Liver (tissue), 9 donors: ENCODE data around the gene MIR17HG. TPM values are rescaled to one million over a fixed set of nuclear protein-coding genes. Genes with fewer than 3 reads are reported as not detected.

Experiments used
- DNase-seq: peaks from one replicate; pipeline ENCODE4 v3.0.0-alpha.2; 2017; ENCODE audit warnings: low spot score
- H3K27ac ChIP-seq, 2 donors: one replicate each; pipeline ENCODE4 v1.7.0; 2013; ENCODE audit warnings: inconsistent platforms in 2 of 2, low read length in 2 of 2, control low read depth in 1 of 2, low read depth in 1 of 2, mild to moderate bottlenecking in 1 of 2
- H3K27me3 ChIP-seq, 4 donors: one replicate each; pipeline versions ENCODE4 v1.6.1 to v1.7.0; 2013; ENCODE audit warnings: low read length in 3 of 4, inconsistent platforms in 1 of 4, mild to moderate bottlenecking in 1 of 4, moderate library complexity in 1 of 4; ENCODE audit not compliant: control insufficient read depth in 4 of 4, insufficient read depth in 4 of 4
- H3K36me3 ChIP-seq, 4 donors: one replicate each; pipeline versions ENCODE4 v1.6.1 to v1.7.0; 2013; ENCODE audit warnings: low read length in 3 of 4, mild to moderate bottlenecking in 3 of 4, low read depth in 1 of 4, moderate library complexity in 1 of 4; ENCODE audit not compliant: control insufficient read depth in 4 of 4, insufficient read depth in 3 of 4
- H3K4me1 ChIP-seq, 4 donors: one replicate each; pipeline versions ENCODE4 v1.6.1 to v1.7.0; 2013; ENCODE audit warnings: low read length in 3 of 4, mild to moderate bottlenecking in 3 of 4, moderate library complexity in 1 of 4; ENCODE audit not compliant: control insufficient read depth in 4 of 4, insufficient read depth in 4 of 4
- H3K4me3 ChIP-seq, 3 donors: one replicate each; pipeline versions ENCODE4 v1.6.1 to v1.7.0; 2013; ENCODE audit warnings: low read length in 3 of 3, control low read depth in 1 of 3, low read depth in 1 of 3, mild to moderate bottlenecking in 1 of 3
- H3K9ac ChIP-seq, 2 donors: one replicate each; pipeline ENCODE4 v1.7.0; 2013; ENCODE audit warnings: low read length in 2 of 2, mild to moderate bottlenecking in 2 of 2, moderate library complexity in 2 of 2, control low read depth in 1 of 2, low read depth in 1 of 2
- H3K9me3 ChIP-seq, 4 donors: one replicate each; pipeline versions ENCODE4 v1.6.1 to v1.7.0; 2013; ENCODE audit warnings: low read length in 3 of 4; ENCODE audit not compliant: control insufficient read depth in 4 of 4
- ATF3 ChIP-seq: IDR thresholded peaks from 2 replicates; pipeline ENCODE4 v1.6.1; 2016; ENCODE audit warnings: antibody characterized with exemption
- CTCF ChIP-seq: fragments of 150-350 bp; IDR thresholded peaks from 2 replicates; pipeline ENCODE4 v1.5.1; 2017; ENCODE audit warnings: improper control_type of control experiment, low read depth, low read length; ENCODE audit not compliant: missing input control
- EGR1 ChIP-seq, 2 donors: IDR thresholded peaks; 2 replicates each; pipeline ENCODE4 v1.6.1; 2016 to 2018; ENCODE audit warnings: antibody characterized with exemption in 2 of 2, low read depth in 2 of 2
- FOXA1 ChIP-seq: IDR thresholded peaks from 2 replicates; pipeline ENCODE4 v1.6.1; 2016; ENCODE audit warnings: antibody characterized with exemption
- FOXA2 ChIP-seq: IDR thresholded peaks from 2 replicates; pipeline ENCODE4 v1.6.1; 2016; ENCODE audit warnings: antibody characterized with exemption
- GABPA ChIP-seq, 2 donors: IDR thresholded peaks in 1 of 2; conservative IDR thresholded peaks in 1 of 2; 2 replicates each; pipeline ENCODE4 v1.6.1; 2016; ENCODE audit warnings: antibody characterized with exemption in 2 of 2, mild to moderate bottlenecking in 1 of 2, moderate library complexity in 1 of 2
- HNF4A ChIP-seq, 2 donors: conservative IDR thresholded peaks; 2 replicates each; pipeline ENCODE4 v1.6.1; 2016; ENCODE audit warnings: antibody characterized with exemption in 2 of 2, mild to moderate bottlenecking in 2 of 2
- HNF4G ChIP-seq: IDR thresholded peaks from 2 replicates; pipeline ENCODE4 v1.6.1; 2016; ENCODE audit warnings: antibody characterized with exemption
- JUND ChIP-seq, 2 donors: IDR thresholded peaks; 2 replicates each; pipeline ENCODE4 v1.6.1; 2016; ENCODE audit warnings: antibody characterized with exemption in 2 of 2
- MAX ChIP-seq: IDR thresholded peaks from 2 replicates; pipeline ENCODE4 v1.6.1; 2016; ENCODE audit warnings: antibody characterized with exemption
- NR2F2 ChIP-seq: IDR thresholded peaks from 2 replicates; pipeline ENCODE4 v1.6.1; 2016; ENCODE audit warnings: antibody characterized with exemption
- RAD21 ChIP-seq, 2 donors: IDR thresholded peaks; 2 replicates each; pipeline ENCODE4 v1.6.1; 2016; ENCODE audit warnings: antibody characterized with exemption in 2 of 2, mild to moderate bottlenecking in 2 of 2
- REST ChIP-seq: IDR thresholded peaks from 2 replicates; pipeline ENCODE4 v1.6.1; 2016; ENCODE audit warnings: antibody characterized with exemption, mild to moderate bottlenecking
- RXRA ChIP-seq, 2 donors: IDR thresholded peaks; 2 replicates each; pipeline ENCODE4 v1.6.1; 2017 to 2018; ENCODE audit warnings: antibody characterized with exemption in 2 of 2, mild to moderate bottlenecking in 1 of 2
- SP1 ChIP-seq: IDR thresholded peaks from 2 replicates; pipeline ENCODE4 v1.6.1; 2018; ENCODE audit warnings: antibody characterized with exemption, mild to moderate bottlenecking
- TAF1 ChIP-seq: conservative IDR thresholded peaks from 2 replicates; pipeline ENCODE4 v1.6.1; 2016; ENCODE audit warnings: antibody characterized with exemption, mild to moderate bottlenecking
- YY1 ChIP-seq: IDR thresholded peaks from 2 replicates; pipeline ENCODE4 v1.6.1; 2016; ENCODE audit warnings: antibody characterized with exemption, mild to moderate bottlenecking
- ZBTB33 ChIP-seq: IDR thresholded peaks from 2 replicates; pipeline ENCODE4 v1.6.1; 2016; ENCODE audit warnings: antibody characterized with exemption
- WGBS: extraction: QIAGEN DNeasy Blood & Tissue Kit; methylation state at CpG from one replicate; pipeline ENCODE4 v1.1.7; 2013; 5-methylcytosine and 5-hydroxymethylcytosine counted together
- polyA plus RNA-seq, 2 donors: library from polyadenylated mRNA; stranded (reverse) in 1 of 2; unstranded in 1 of 2; fragments of 200-250 nt in 1 of 2; fragments of >200 nt in 1 of 2; fragmentation: Nextera tagmentation in 1 of 2; extraction: Ambion mirVana in 1 of 2; gene quantifications; one replicate each; pipeline versions ENCODE4 v1.2.1 to v1.2.3, GENCODE V29; 2013 to 2015
- total RNA-seq, 2 donors: library from RNA; depleted of rRNA; stranded (reverse); fragments of >200 nt; gene quantifications; one replicate each; pipeline ENCODE4 v1.2.3, GENCODE V29; 2014
- donor health status: healthy.
- donor health status: healthy.
- donor health status: healthy.
- donor health status: healthy.
- donor health status: healthy.

MIR17HG gene
- total and polyA plus RNA-seq, 4 donors: 0.27 to 7.7 (median 4.4) TPM

- WGBS: 86% methylated on average over 2 of the region's 2 CpGs
- Histone ChIP-seq H3K27me3 (no peaks in the 10 kb centered on the region), H3K36me3 (no peaks in the 10 kb centered on the region), H3K9me3 (no peaks in the 10 kb centered on the region), H3K9ac (no peak overlapping the region), H3K4me3 (no peak overlapping the region), H3K4me1 (no peaks in the 10 kb centered on the region), H3K27ac (no peak overlapping the region)
- no peak for TF ChIP-seq NR2F2
- no peak for TF ChIP-seq SP1
- TF ChIP-seq JUND (IDR thresholded peaks at IDR 0.05): no peak
- TF ChIP-seq RAD21 (IDR thresholded peaks at IDR 0.05): no peak
- no peak for TF ChIP-seq HNF4A (conservative IDR thresholded peaks at IDR 0.05)
- TF ChIP-seq MAX: no peak
- TF ChIP-seq FOXA2: no peak
- no peak for TF ChIP-seq GABPA (IDR thresholded peaks at IDR 0.05 in 1 of 2, conservative IDR thresholded peaks at IDR 0.05 in 1 of 2)
- no peak for TF ChIP-seq YY1
- no peak for TF ChIP-seq REST
- TF ChIP-seq ATF3: no peak
- TF ChIP-seq FOXA1: no peak
- no peak for TF ChIP-seq RXRA (IDR thresholded peaks at IDR 0.05)
- no peak for TF ChIP-seq EGR1 (IDR thresholded peaks at IDR 0.05; ENCODE audit: low read depth in 2 of 2)
- TF ChIP-seq TAF1: no peak
- no peak for DNase-seq
Observed at GRCh38 chr13:91389186-91389585, 41.7 kb downstream of the MIR17HG start.

DNA sequence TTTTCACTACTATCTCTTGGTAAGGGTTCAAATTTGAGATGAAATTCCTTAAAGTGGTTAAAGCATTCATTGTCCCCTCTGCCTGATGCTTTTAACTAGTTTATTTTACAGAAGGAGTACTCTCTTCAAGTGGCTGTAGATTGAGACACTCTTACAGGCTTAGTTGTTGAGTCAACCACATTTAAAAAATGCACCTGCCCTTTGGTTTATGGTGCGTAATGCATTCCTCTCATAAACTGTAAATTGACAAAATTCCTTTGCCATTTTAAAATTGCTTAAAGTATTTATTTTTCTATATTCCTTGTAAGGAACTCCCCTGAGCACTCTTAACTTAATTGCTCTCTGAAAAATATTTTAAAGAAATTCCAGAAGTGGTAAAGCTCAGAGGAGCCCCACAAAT lies 50.1 kb downstream of the MIR17HG start:
- Histone ChIP-seq H3K9me3 (no peaks in the 10 kb centered on the region), H3K27ac (no peak overlapping the region)

More for the DNA sequence above, 50.1 kb downstream of the MIR17HG start:
- Histone ChIP-seq H3K4me1 (peaks cover 4 to 18% (median 15%) of the 10 kb centered on the region in 4 donors), H3K27me3 (peaks cover 0 to 21% (median 0%) of the 10 kb centered on the region in 4 donors), H3K9ac (no peak overlapping the region), H3K36me3 (no peaks in the 10 kb centered on the region), H3K4me3 (no peak overlapping the region)
- no peak for TF ChIP-seq EGR1 (IDR thresholded peaks at IDR 0.05; ENCODE audit: low read depth in 2 of 2)
- no peak for TF ChIP-seq JUND (IDR thresholded peaks at IDR 0.05)
- no peak for TF ChIP-seq NR2F2
- TF ChIP-seq GABPA (IDR thresholded peaks at IDR 0.05 in 1 of 2, conservative IDR thresholded peaks at IDR 0.05 in 1 of 2): no peak
- no peak for TF ChIP-seq HNF4A (conservative IDR thresholded peaks at IDR 0.05)
- TF ChIP-seq RAD21 (IDR thresholded peaks at IDR 0.05): no peak
- no peak for TF ChIP-seq TAF1
- TF ChIP-seq ZBTB33: no peak
- TF ChIP-seq HNF4G: no peak
- no peak for TF ChIP-seq ATF3
- TF ChIP-seq RXRA (IDR thresholded peaks at IDR 0.05): no peak
- TF ChIP-seq YY1: no peak
- TF ChIP-seq FOXA1: no peak
- TF ChIP-seq FOXA2: no peak
- TF ChIP-seq CTCF: no peak
- TF ChIP-seq REST: no peak
- no peak for TF ChIP-seq SP1
- no peak for DNase-seq
- WGBS: 94% methylated on average over 1 of the region's 1 CpG
